ENCODE results near the gene CD3E. TPM values are rescaled to one million over a fixed set of nuclear protein-coding genes. Genes with fewer than 3 reads are reported as not detected.
A peak's percentile ranks its signal among the peaks of the same experiment; 100 is the strongest.

CD3E gene
- total and polyA plus RNA-seq, 8 donors, result 0.23 to 2.1 (median 1.2) TPM

- no peak within 1 kb of the TSS for H3K4me3 ChIP-seq
- H3K36me3 ChIP-seq, result no peaks in the 10 kb centered on the region
- no peak for DNase-seq
- no peaks in the 10 kb centered on the region for H3K27me3 ChIP-seq
- intact Hi-C loops (cut with DNase I), result no loop called here
- no peak for ATAC-seq
- no peak within 1 kb of the TSS for H3K27ac ChIP-seq
- no peak for FAIRE-seq
- H3K4me1 ChIP-seq, result no peaks in the 10 kb centered on the region
- H3K9me3 ChIP-seq, result no peaks in the 10 kb centered on the region
- WGBS, 2 donors, result 73 to 78% methylated on average over 6 of the region's 6 CpGs
- no peak for TF ChIP-seq CTCF (IDR thresholded peaks at IDR 0.05)
Observed at GRCh38 chr11:118343981-118344515, 39.5 kb downstream of the CD3E start, which contains the start of gene CD3G. Gene CD3G, plus strand, starts transcription at chr11:118344344. Its CDS starts 80 bp downstream, at chr11:118344424.

GRCh38 chr11:118349475-118349874 lies 44.9 kb downstream of the CD3E start:
- Histone ChIP-seq H3K36me3 (no peaks in the 10 kb centered on the region), H3K9me3 (no peaks in the 10 kb centered on the region), H3K27ac (no peak overlapping the region), H3K4me1 (no peaks in the 10 kb centered on the region), H3K4me3 (no peak overlapping the region), H3K27me3 (no peaks in the 10 kb centered on the region)
- FAIRE-seq (no peak), DNase-seq (no peak), ATAC-seq (no peak)
- intact Hi-C loops (cut with DNase I), result no loop called here
- no peak for TF ChIP-seq CTCF (IDR thresholded peaks at IDR 0.05)
- 53 to 68% methylated on average over 6 of the region's 6 CpGs for WGBS, 2 donors

GRCh38 chr11:118353084-118353710 lies 48.7 kb downstream of the CD3E start:
- 4% methylated on average over 6 of the region's 6 CpGs for WGBS, 2 donors

GRCh38 chr11:118358071-118358470 lies 53.5 kb downstream of the CD3E start:
- no peak for ATAC-seq
- Histone ChIP-seq H3K27me3 (no peaks in the 10 kb centered on the region), H3K27ac (no peak overlapping the region), H3K9me3 (no peaks in the 10 kb centered on the region), H3K36me3 (no peaks in the 10 kb centered on the region), H3K4me1 (peaks cover 0 to 3% (median 0%) of the 10 kb centered on the region in 3 donors), H3K4me3 (no peak overlapping the region)
- 53 to 66% methylated on average over 3 of the region's 3 CpGs for WGBS, 2 donors
- intact Hi-C loops (cut with DNase I), result no loop called here
- no peak for FAIRE-seq
- no peak for TF ChIP-seq CTCF (IDR thresholded peaks at IDR 0.05)
- DNase-seq, result no peak

More at GRCh38 chr11:118353084-118353710, 48.7 kb downstream of the CD3E start:
- intact Hi-C loops (cut with DNase I), result loop anchor here in 1 of 3 donors (5.0 kb wide), 1 partner anchor 51 kb away; the partner anchor contains the start of gene CD3E
- ATAC-seq (no peak), FAIRE-seq (no peak), DNase-seq (no peak)
- Histone ChIP-seq H3K4me1 (no peaks in the 10 kb centered on the region), H3K9me3 (no peaks in the 10 kb centered on the region), H3K4me3 (no peak overlapping the region), H3K27ac (no peak overlapping the region), H3K36me3 (no peaks in the 10 kb centered on the region), H3K27me3 (no peaks in the 10 kb centered on the region)
- TF ChIP-seq CTCF (IDR thresholded peaks at IDR 0.05), result peak in 3 of 4 donors; percentile 15 to 39 (median 37)

Data from pancreas (tissue), 10 donors.